HFFc6 (cell line): Measurements from ENCODE around the gene SMIM32. TPM values are rescaled to one million over a fixed set of nuclear protein-coding genes. Genes with fewer than 3 reads are reported as not detected.

ENCODE experiments used
- DNase-seq: peaks from one replicate; pipeline ENCODE4 v3.0.0-alpha.2; 2018
- H3K27ac Mint-ChIP-seq: 2 replicates; pipeline ENCODE4 v1.8.0; 2020; ENCODE audit warnings: mild to moderate bottlenecking, mixed read lengths
- H3K27me3 Mint-ChIP-seq: 2 replicates; pipeline ENCODE4 v1.8.0; 2021; ENCODE audit warnings: mild to moderate bottlenecking, moderate library complexity, mixed read lengths; ENCODE audit not compliant: insufficient read depth
- H3K36me3 Mint-ChIP-seq: 2 replicates; pipeline ENCODE4 v1.8.0; 2021; ENCODE audit warnings: low read depth, mixed read lengths
- H3K4me1 Mint-ChIP-seq: 2 replicates; pipeline ENCODE4 v1.8.0; 2020; ENCODE audit warnings: low read depth, mixed read lengths
- H3K4me3 Mint-ChIP-seq: 2 replicates; pipeline ENCODE4 v1.8.0; 2020; ENCODE audit warnings: mild to moderate bottlenecking, moderate library complexity, mixed read lengths
- H3K9me3 Mint-ChIP-seq: 2 replicates; pipeline ENCODE4 v1.8.0; 2020; ENCODE audit warnings: mild to moderate bottlenecking, mixed read lengths
- CTCF ChIP-seq: fragments of 200-600 bp; sonication (generic); IDR thresholded peaks from 2 replicates; pipeline ENCODE4 v1.5.0; 2021; ENCODE audit warnings: antibody characterized with exemption, mild to moderate bottlenecking
- total RNA-seq, 6 experiments: library from RNA; stranded (reverse); fragmentation: NEBNext Ultra II Directional; extraction: Animal tissue kit (Norgen Biotek cat#: 25700); gene quantifications; 2 replicates in 1 of 6; 3 replicates in 5 of 6; pipeline ENCODE4 v1.2.3, GENCODE V29; 2021

SMIM32 gene
- total RNA-seq, 6 experiments from 2014 or later, result not detected

DNA sequence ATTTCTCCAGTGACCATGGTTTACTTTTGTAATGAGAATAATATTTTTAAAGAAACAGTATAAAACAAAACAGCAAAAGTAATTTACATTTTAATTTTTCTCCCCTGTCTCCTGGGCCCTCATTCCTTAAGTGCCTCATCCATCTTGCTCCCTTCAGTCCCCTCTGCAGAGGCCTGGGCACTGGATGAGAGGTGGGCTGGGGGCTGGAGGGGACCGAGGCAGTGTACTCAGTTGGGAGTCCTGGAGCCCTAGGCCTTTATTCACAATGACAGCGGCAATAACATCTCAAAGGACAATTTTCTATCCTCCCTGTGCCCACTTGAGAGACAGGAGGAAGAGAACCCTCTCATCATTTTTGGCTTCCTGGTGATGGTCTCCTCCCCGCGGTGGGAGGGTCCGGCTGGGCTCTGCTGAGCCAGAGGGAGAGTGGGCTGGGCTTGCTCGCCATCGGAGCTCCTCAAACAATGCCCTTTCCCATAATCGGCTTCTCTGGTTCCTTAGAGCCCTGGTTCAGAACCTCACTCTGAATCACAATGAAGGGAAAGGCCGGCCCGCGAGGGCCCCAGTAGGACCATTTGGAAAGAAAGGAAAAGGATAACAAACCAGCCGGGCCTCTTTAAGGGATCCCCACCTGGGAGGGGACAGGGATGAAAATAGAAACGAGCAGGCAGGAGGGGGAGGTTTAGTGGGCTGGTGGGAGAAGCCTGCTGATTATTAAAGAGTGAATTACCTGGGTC, 9.7 kb upstream of the SMIM32 start:
- Mint-ChIP-seq H3K36me3 (no peaks in the 10 kb centered on the region), H3K9me3 (no peaks in the 10 kb centered on the region), H3K4me3 (no peak overlapping the region; the same call in 1 of the 2 replicates), H3K4me1 (no peaks in the 10 kb centered on the region), H3K27me3 (peaks cover 14% of the 10 kb centered on the region), H3K27ac (no peak overlapping the region)
- DNase-seq, result no peak
- no peak for TF ChIP-seq CTCF

DNA sequence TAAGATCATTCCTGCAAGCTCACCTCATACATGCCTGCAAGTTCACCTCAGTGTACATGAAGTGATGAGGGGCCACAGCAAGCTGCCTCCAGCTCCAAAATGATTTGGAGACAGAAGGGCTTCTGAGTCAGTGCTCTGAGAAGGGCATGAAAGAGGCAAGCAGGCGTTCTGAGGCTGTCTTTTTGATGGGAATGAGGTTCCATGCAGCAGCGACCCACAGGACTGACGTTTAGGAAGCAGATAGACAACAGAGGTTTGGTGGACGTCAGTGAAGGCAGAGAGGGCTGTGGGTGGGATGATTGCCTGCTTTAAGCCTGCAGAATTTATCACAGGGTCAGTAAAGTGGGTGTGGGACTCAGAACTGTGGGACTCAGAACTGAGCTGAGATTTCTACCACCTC, 8.9 kb upstream of the SMIM32 start:
- H3K27me3 Mint-ChIP-seq, result peaks cover 17% of the 10 kb centered on the region
- DNase-seq, result no peak
- H3K4me3 Mint-ChIP-seq, result no peak overlapping the region
- H3K9me3 Mint-ChIP-seq, result no peaks in the 10 kb centered on the region
- no peak overlapping the region for H3K27ac Mint-ChIP-seq
- no peaks in the 10 kb centered on the region for H3K4me1 Mint-ChIP-seq
- no peak for TF ChIP-seq CTCF
- no peaks in the 10 kb centered on the region for H3K36me3 Mint-ChIP-seq

DNA sequence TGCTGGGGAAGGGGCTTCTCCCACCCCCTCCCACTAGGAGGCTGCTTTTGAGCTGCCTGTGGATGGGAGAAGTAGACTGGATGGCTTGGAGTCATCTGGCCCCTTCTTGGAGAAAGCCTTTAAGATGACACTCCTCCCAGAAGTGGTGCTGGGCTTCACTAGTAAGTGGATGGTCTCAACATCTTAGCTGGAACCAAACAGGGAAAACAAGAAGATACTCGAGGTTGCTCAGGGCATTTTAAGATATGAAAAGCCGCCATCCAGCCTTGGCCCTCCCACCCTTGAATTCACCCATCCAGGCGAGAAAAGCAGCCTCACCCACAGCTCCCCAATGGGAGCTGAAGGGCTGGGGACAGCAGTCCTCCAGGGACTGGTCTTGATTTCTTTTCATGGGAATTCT, 7.8 kb upstream of the SMIM32 start:
- Mint-ChIP-seq H3K4me3 (no peak overlapping the region), H3K36me3 (no peaks in the 10 kb centered on the region), H3K9me3 (no peaks in the 10 kb centered on the region), H3K27me3 (peaks cover 17% of the 10 kb centered on the region), H3K4me1 (no peaks in the 10 kb centered on the region), H3K27ac (no peak overlapping the region)
- no peak for DNase-seq
- no peak for TF ChIP-seq CTCF

GRCh38 chr5:136200130-136200529, 7.2 kb upstream of the SMIM32 start:
- no peaks in the 10 kb centered on the region for H3K4me1 Mint-ChIP-seq
- peaks cover 17% of the 10 kb centered on the region for H3K27me3 Mint-ChIP-seq
- TF ChIP-seq CTCF, result no peak
- no peaks in the 10 kb centered on the region for H3K36me3 Mint-ChIP-seq
- H3K9me3 Mint-ChIP-seq, result no peaks in the 10 kb centered on the region
- no peak overlapping the region for H3K4me3 Mint-ChIP-seq
- H3K27ac Mint-ChIP-seq, result no peak overlapping the region
- DNase-seq, result no peak

DNA sequence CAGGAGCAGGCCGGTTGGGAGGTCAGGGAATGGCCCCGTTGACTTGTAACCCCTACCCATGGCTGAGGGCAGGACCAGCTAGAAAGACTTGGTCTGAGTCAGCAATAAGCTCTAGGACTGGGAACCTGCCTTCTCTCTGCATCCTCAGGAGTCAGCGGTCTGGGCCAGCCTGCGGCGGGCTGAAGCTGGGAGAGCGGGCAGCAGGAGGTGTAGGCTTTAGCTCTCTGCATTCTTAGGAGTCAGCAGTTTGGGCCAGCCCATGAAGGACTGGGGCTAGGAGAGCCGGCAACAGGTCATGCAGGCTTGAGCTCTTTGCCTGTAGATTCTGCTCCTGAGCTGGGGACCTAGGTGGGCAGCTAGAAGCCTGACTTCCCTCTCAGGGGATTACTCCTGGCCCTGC, 6.4 kb upstream of the SMIM32 start:
- Mint-ChIP-seq H3K4me3 (no peak overlapping the region), H3K27me3 (peaks cover 21% of the 10 kb centered on the region), H3K36me3 (no peaks in the 10 kb centered on the region), H3K27ac (no peak overlapping the region), H3K4me1 (no peaks in the 10 kb centered on the region), H3K9me3 (no peaks in the 10 kb centered on the region)
- DNase-seq, result no peak
- no peak for TF ChIP-seq CTCF
